Measurements from ENCODE around the gene SLC25A13.
"Not testable (repeated sequence)": the region's sequence is repeated elsewhere in the genome, so short reads cannot be mapped to it uniquely, and the experiment has no call there.

SLC25A13 gene

DNA sequence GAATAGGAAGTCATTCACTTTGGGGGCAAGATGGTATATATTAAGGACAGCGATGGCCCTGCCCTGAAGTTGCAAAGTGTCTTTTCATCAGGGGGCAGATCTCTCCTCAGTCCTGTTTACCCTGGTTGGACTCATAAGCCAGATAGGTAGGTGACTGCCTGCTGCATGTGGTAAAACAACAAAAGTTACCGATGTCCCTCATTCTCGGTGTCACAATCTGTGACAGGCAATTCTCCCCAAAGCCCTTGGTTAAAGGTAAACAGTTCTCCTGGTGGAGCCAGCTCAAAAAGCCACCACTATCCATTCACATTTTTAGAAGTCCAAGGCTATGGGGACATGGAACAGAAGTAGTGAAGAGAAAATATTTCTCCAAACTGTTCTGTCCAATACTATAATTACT is 9.9 kb upstream of the SLC25A13 start:
- Mint-ChIP-seq H3K27me3 (peaks cover 9% of the 10 kb centered on the region), H3K27ac (no peak overlapping the region)

DNA sequence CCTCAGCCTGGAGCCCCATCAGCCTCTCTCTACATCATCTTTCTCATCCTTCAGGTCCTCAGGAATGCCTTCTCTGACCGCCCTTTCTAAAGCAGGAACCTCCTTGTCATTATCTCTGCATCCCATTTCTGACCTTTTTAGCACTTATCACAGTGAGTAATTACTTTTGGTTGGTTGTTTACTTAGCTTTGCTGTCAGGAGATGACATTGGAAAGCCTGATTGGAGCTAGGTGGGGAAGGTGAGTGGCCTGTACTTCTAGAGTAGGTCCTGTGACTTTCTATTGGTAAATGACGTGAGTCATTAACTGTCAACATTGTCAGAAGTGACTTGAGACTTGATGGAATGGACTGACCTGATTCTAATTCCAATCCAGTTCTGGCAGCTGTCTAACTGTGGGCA is 9.3 kb upstream of the SLC25A13 start:
- Mint-ChIP-seq H3K27ac (peak overlapping the region; percentile 49), H3K9me3 (no peaks in the 10 kb centered on the region), H3K36me3 (ENCODE audit: low read depth) (no peaks in the 10 kb centered on the region), H3K4me1 (ENCODE audit: low read depth) (peaks cover 8% of the 10 kb centered on the region), H3K4me3 (no peak overlapping the region), H3K27me3 (peaks cover 4% of the 10 kb centered on the region)

More for the DNA sequence above, 9.9 kb upstream of the SLC25A13 start:
- no peak overlapping the region for H3K4me3 Mint-ChIP-seq
- peaks cover 3% of the 10 kb centered on the region for H3K4me1 Mint-ChIP-seq (ENCODE audit: low read depth)
- no peaks in the 10 kb centered on the region for H3K9me3 Mint-ChIP-seq
- no peaks in the 10 kb centered on the region for H3K36me3 Mint-ChIP-seq (ENCODE audit: low read depth)

DNA sequence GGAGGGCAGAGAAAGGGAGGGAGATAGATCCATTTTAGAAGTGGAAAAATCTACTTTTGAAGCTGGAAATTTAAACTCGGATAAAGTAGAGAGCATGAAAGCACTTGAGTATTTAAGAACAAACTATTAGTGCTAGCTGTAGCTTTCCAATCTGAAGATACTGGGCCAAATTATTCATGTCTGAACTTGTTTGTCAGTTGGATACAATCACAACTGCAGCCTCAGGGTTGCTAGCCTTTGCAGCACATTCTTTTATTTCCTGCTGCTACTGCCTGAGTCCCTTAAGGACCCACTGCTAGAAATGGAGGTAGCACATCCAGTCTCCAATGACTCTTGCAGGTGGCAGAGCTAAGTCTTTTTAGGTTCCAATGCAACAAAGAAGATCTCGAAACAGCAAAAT is 8.3 kb upstream of the SLC25A13 start:
- H3K4me1 Mint-ChIP-seq (ENCODE audit: low read depth): peaks cover 12% of the 10 kb centered on the region
- H3K4me3 Mint-ChIP-seq: no peak overlapping the region
- H3K36me3 Mint-ChIP-seq (ENCODE audit: low read depth): no peaks in the 10 kb centered on the region
- H3K9me3 Mint-ChIP-seq: peaks cover 3% of the 10 kb centered on the region
- H3K27me3 Mint-ChIP-seq: peaks cover 9% of the 10 kb centered on the region
- no peak overlapping the region for H3K27ac Mint-ChIP-seq

DNA sequence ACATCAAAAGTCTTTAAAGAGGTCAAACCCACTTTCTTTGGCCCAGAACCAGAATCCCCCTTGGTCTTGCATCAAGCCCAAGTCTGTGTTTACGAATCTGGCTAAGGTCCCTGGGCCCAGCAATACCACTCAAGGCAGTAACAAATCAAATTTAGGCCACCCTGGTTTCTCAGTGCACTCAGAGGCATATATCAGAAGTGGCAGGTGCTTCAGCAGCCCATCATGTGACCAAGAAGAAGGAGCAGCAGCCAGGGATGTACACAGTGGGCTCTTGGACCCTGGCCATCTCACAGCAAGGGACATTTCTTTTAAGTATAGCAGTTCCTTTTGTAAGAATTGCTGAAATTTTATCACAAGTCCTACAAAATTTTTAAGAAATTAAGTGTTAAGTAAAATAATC is 7.3 kb upstream of the SLC25A13 start:
- H3K9me3 Mint-ChIP-seq: peaks cover 3% of the 10 kb centered on the region
- H3K36me3 Mint-ChIP-seq (ENCODE audit: low read depth): no peaks in the 10 kb centered on the region
- H3K27me3 Mint-ChIP-seq: peaks cover 9% of the 10 kb centered on the region
- peaks cover 14% of the 10 kb centered on the region for H3K4me1 Mint-ChIP-seq (ENCODE audit: low read depth)
- H3K27ac Mint-ChIP-seq: no peak overlapping the region
- no peak overlapping the region for H3K4me3 Mint-ChIP-seq

DNA sequence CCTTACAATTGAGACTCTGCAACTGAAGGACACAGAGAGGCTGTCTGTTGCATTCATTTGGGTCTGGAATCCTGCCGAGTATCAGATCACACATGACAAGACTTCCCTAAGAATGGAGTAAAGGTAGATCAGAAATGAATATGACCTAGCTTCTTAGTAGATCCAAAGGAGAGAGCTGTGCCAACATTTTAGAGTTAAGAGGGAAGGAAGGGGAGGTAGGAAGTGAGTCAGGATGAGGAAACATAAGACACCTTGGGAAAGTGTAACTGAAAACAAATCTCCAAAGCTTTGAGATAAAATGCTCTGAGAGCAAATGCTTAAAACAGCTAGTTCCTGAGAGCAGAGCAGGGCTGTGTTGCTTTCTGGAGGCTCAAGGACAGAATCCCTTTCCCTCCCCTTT is 6.1 kb upstream of the SLC25A13 start:
- H3K27me3 Mint-ChIP-seq: peaks cover 5% of the 10 kb centered on the region
- peaks cover 3% of the 10 kb centered on the region for H3K9me3 Mint-ChIP-seq
- no peaks in the 10 kb centered on the region for H3K36me3 Mint-ChIP-seq (ENCODE audit: low read depth)
- no peak overlapping the region for H3K4me3 Mint-ChIP-seq
- H3K27ac Mint-ChIP-seq: no peak overlapping the region
- H3K4me1 Mint-ChIP-seq (ENCODE audit: low read depth): peaks cover 26% of the 10 kb centered on the region

DNA sequence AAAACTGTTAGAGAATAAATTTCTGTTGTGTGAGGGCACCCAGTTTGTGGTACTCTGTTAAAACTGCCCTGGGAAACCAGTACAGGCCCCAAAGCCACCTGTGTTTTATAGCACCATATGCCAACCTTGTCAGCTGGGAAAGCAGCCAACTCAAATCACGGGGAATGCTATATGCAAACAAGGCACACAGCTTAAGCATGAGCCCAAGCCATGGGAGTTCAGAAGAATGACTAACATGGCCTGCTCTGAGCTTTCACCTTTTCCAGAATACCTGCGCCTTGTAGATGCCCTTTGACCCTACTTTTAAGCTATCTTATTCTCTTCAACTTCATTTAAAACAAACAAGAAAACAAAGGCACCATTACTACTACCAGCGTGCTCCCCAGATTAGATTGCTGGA is 5.5 kb upstream of the SLC25A13 start:
- Mint-ChIP-seq H3K4me1 (ENCODE audit: low read depth) (peaks cover 32% of the 10 kb centered on the region), H3K9me3 (peaks cover 3% of the 10 kb centered on the region), H3K4me3 (no peak overlapping the region), H3K27ac (no peak overlapping the region), H3K27me3 (peaks cover 5% of the 10 kb centered on the region), H3K36me3 (ENCODE audit: low read depth) (no peaks in the 10 kb centered on the region)

DNA sequence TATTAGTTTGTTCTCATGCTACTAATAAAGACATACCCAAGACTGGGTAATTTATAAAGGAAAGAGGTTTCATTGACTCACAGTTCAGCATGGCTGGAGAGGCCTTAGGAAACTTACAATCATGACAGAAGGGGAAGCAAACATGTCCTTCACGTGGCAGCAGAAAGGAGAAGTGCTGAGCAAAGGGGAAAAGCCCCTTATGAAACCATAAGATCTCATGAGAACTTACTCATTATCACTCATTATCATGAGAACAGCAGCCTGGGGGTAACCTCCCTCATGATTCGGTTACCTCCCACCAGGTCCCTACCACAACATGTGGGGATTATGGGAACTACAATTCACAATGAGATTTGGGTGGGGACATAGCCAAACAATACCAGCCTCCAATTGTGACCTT is 4.9 kb upstream of the SLC25A13 start:
- H3K27ac Mint-ChIP-seq: peak overlapping the region; percentile 55
- peaks cover 36% of the 10 kb centered on the region for H3K4me1 Mint-ChIP-seq (ENCODE audit: low read depth)
- not testable (repeated sequence) for H3K9me3 Mint-ChIP-seq; H3K4me3 Mint-ChIP-seq; H3K36me3 Mint-ChIP-seq (ENCODE audit: low read depth); H3K27me3 Mint-ChIP-seq

DNA sequence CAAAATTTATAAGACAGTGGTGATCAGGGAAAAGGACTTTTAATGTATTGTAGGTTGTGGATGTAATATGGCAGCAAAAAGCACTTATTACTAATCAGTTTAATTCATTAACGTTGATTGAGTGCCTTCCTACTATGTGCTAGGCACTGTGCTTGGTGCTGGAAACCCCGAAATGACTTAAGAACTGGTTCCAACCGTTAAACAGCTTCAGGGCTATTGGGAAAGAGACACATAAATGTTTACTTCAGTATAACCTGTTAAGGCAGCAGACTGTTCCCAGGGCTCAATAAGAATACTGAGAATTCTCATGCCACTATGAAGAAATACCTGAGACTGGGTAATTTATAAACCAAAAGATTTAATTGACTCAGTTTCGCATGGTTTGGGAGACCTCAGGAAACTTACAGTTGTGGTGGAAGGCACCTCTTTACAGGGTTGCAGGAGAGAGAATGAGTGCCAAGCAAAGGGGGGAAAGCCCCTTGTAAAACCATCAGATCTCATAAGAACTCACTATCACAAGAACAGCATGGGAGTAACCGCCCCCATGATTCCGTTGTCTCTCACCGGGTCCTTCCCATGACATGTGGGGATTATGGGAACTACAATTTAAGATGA is 1.1 kb upstream of the SLC25A13 start:
- Mint-ChIP-seq H3K9me3 (peaks cover 3% of the 10 kb centered on the region), H3K27ac (peak overlapping the region; percentile 77), H3K4me3 (peak overlapping the region; percentile 89), H3K4me1 (ENCODE audit: low read depth) (peaks cover 69% of the 10 kb centered on the region), H3K36me3 (ENCODE audit: low read depth) (peaks cover 6% of the 10 kb centered on the region), H3K27me3 (peaks cover 5% of the 10 kb centered on the region)

DNA sequence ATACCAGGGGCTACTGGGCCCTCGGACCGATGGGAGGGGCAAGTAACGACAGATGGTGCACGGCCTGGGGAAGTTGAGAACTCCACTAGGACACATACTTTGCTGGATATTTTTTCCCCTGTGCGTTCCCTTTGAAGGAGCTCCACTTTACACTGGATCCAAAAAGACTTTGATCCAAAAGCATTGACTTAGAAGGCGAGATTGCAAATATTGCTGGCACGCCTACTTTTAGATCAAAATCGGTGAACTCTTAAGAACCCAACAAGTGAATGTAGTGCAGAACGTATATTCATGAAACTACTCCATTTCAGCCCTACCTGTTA is 436 bp upstream of the SLC25A13 start:
- H3K4me1 Mint-ChIP-seq (ENCODE audit: low read depth): peaks cover 72% of the 10 kb centered on the region
- peaks cover 6% of the 10 kb centered on the region for H3K36me3 Mint-ChIP-seq (ENCODE audit: low read depth)
- peaks cover 3% of the 10 kb centered on the region for H3K9me3 Mint-ChIP-seq
- H3K27ac Mint-ChIP-seq: peak overlapping the region; percentile 77
- H3K4me3 Mint-ChIP-seq: peak overlapping the region; percentile 89
- H3K27me3 Mint-ChIP-seq: peaks cover 5% of the 10 kb centered on the region

DNA sequence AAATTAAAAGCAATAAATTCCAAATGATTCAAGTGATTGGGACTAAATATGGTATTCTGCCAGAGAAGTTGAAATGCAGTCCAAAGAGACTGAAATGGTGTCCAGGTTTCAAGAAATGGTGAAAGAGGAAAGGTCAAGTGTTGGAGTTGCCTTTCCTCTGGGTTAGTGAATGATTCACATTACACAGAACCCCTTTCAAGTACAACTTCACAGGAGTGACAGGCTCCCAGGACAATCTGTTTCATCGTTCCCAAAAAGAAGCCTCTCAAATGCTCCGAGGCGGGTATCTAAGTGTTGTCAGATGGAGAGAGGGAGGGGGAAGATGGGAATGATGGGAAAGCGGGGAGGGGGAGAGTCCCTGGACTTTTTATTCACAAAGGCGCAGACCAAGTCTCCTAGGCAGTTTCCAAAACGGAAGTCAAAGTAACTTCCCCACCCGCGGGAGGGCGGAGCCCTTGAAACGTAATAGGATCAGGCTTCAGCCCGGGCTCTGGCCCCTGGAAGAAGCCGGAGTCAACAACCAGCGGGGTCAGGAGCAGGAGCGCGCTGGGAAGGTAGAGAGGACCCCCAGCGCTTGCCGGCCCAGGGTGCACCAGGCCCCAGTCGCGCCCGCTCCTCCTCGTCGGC is 754 bp downstream of the SLC25A13 start:
- Mint-ChIP-seq H3K27me3 (peaks cover 5% of the 10 kb centered on the region), H3K4me1 (ENCODE audit: low read depth) (peaks cover 64% of the 10 kb centered on the region), H3K36me3 (ENCODE audit: low read depth) (peaks cover 9% of the 10 kb centered on the region), H3K4me3 (peak overlapping the region; percentile 89), H3K9me3 (peaks cover 3% of the 10 kb centered on the region), H3K27ac (peak overlapping the region; percentile 99)

DNA sequence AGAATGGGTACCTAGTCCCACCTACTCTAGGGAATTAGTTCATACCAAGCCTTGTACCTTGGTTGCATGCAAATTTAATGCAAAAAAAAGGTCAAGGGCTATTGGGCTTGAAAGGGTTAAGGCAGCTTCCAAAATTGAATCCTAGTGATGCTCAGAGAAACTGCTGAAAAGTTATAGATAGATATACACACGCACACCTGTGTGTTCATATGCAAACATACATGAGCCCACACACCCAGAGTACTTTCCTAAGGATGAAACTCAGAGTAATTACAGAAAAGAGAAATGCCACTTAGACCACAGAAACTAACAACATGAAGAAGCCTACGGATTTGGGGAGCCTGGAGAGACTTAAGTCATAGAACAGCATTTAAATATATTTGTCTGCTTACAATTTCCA is 1.5 kb downstream of the SLC25A13 start:
- Mint-ChIP-seq H3K9me3 (no peaks in the 10 kb centered on the region), H3K27ac (peak overlapping the region; percentile 99), H3K4me3 (peak overlapping the region; percentile 89), H3K27me3 (no peaks in the 10 kb centered on the region), H3K36me3 (ENCODE audit: low read depth) (peaks cover 10% of the 10 kb centered on the region), H3K4me1 (ENCODE audit: low read depth) (peaks cover 60% of the 10 kb centered on the region)

DNA sequence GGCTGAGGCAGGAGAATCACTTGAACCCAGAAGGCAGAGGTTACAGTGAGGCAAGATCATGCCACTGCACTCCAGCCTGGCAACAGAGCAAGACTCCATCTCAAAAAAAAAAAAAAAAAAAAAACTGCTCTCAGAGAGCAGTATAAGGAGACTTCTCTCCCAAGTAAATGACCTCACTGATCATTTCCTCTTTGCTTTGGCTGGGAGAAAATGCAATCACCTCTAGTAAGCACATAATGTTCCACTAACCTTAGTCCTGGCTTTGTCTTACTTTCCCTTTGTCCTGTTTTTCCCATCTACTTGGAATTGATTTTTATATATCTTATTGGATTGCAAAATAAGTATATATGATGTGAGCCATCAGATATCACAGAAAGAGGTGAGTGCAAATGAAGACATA is 2.5 kb downstream of the SLC25A13 start:
- no peaks in the 10 kb centered on the region for H3K9me3 Mint-ChIP-seq
- peak overlapping the region; percentile 65 for H3K27ac Mint-ChIP-seq
- H3K36me3 Mint-ChIP-seq (ENCODE audit: low read depth): peaks cover 10% of the 10 kb centered on the region
- H3K27me3 Mint-ChIP-seq: no peaks in the 10 kb centered on the region
- H3K4me3 Mint-ChIP-seq: no peak overlapping the region
- H3K4me1 Mint-ChIP-seq (ENCODE audit: low read depth): peaks cover 65% of the 10 kb centered on the region

DNA sequence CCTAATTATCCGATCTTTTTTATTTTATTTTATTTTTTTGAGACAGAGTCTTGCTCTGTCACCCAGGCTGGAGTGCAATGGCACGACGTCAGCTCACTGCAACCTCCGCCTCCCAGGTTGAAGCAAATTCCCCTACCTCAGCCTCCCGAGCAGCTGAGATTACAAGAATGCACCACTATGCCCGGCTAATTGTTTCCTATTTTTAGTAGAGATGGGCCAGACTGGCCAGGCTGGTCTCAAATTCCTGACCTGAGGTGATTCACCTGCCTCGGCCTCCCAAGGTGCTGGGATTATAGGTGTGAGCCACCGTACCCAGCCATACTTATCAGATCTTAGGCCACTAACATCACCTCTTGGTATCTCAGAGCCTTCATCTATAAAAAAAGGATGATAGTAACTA is 4.9 kb downstream of the SLC25A13 start:
- Mint-ChIP-seq H3K27ac (no peak overlapping the region), H3K27me3 (no peaks in the 10 kb centered on the region), H3K36me3 (ENCODE audit: low read depth) (peaks cover 20% of the 10 kb centered on the region), H3K4me3 (no peak overlapping the region), H3K9me3 (no peaks in the 10 kb centered on the region), H3K4me1 (ENCODE audit: low read depth) (peaks cover 48% of the 10 kb centered on the region)

DNA sequence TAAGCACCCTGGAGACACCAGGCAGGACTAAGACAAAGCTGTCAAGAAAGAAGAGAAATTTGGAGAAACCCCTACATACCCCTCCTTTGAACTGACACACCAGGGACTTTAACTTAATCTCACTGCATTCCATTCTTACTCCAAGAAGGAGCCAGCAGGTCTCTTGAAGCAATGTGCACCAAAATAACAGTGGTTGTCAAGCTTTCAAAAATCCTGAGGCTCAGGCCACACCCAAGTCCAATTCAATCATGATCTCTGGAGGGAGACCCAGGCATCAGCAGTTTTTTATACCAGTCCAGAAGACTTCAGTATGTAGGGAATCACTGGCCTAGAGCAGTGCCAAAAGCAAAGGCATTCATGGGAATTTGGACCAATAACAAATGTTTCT is 6.8 kb downstream of the SLC25A13 start:
- peaks cover 24% of the 10 kb centered on the region for H3K36me3 Mint-ChIP-seq (ENCODE audit: low read depth)
- no peak overlapping the region for H3K4me3 Mint-ChIP-seq
- no peak overlapping the region for H3K27ac Mint-ChIP-seq
- no peaks in the 10 kb centered on the region for H3K27me3 Mint-ChIP-seq
- H3K9me3 Mint-ChIP-seq: no peaks in the 10 kb centered on the region
- H3K4me1 Mint-ChIP-seq (ENCODE audit: low read depth): peaks cover 42% of the 10 kb centered on the region

DNA sequence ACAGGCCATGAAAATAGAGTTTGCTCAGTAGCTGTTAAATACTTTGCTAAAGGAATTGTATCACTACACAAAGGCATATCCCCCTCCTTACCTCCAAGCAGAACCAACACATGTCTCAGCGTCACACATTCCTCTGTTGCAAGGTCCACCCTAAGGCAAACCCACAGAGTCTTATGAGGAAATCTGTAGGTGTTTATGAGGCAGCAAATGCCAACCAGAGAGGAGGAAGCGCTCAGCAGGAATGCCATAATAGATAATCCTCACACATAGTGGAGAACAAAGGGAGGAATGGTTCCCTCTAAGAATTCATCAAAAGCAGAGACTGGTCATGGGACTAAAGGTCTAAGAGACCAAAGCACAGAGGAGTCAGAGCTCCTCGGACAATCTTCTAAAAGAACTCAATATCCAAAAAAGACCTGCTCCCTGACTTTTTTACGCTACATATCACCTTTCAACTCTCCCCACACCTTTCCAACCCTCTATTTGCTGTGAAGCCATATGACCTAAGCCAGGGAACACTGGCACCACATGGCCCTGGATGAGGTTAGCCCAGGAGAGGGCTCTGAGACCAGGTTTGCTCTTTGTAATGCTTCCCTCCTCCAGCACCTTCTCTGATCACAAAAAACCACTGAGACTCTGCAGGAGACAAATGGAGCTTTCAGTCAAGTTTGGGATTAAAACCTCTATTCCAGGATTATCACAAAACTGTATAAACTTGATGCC is 7.3 kb downstream of the SLC25A13 start:
- Mint-ChIP-seq H3K27ac (no peak overlapping the region), H3K36me3 (ENCODE audit: low read depth) (peaks cover 26% of the 10 kb centered on the region), H3K4me1 (ENCODE audit: low read depth) (peaks cover 37% of the 10 kb centered on the region), H3K9me3 (no peaks in the 10 kb centered on the region), H3K27me3 (no peaks in the 10 kb centered on the region), H3K4me3 (no peak overlapping the region)

Measured in stimulated activated naive CD8-positive, alpha-beta T cell treated with anti-CD3 and anti-CD28 coated beads, Interleukin-15, Interleukin-2, amounts not matched to agents 100 ng/mL and 50 ng/mL, for 24 hours (primary cell).